HepG2 (cell line): ENCODE measurements around the gene PLCB1. TPM values are rescaled to one million over a fixed set of nuclear protein-coding genes. Genes with fewer than 3 reads are reported as not detected.

Source experiments
- ARID5B ChIP-seq: IDR thresholded peaks from 2 replicates; pipeline ENCODE4 v1.4.0; 2020; ENCODE audit warnings: mild to moderate bottlenecking, missing genetic modification reagents
- FOXA3 ChIP-seq: IDR thresholded peaks from 2 replicates; pipeline ENCODE4 v1.6.1; 2016; ENCODE audit warnings: missing genetic modification reagents, missing compliant biosample characterization
- FOXP4 ChIP-seq: sonication (generic); formaldehyde crosslinking; IDR thresholded peaks from 2 replicates; pipeline ENCODE4 v1.4.0; 2020; ENCODE audit warnings: missing genetic modification reagents
- GATAD2A ChIP-seq: IDR thresholded peaks from 2 replicates; pipeline ENCODE4 v1.6.1; 2016
- HMG20A ChIP-seq: IDR thresholded peaks from 2 replicates; pipeline ENCODE4 v1.6.1; 2016; ENCODE audit warnings: borderline replicate concordance
- NBN ChIP-seq: fragments of 450-650 bp; conservative IDR thresholded peaks from 2 replicates; pipeline ENCODE4 v1.6.1; 2017
- NFIC ChIP-seq: IDR thresholded peaks from 2 replicates; pipeline ENCODE4 v1.6.1; 2012; ENCODE audit warnings: mild to moderate bottlenecking, low read length, inconsistent platforms
- NR2F6 ChIP-seq, 2 experiments: IDR thresholded peaks; 2 replicates each; pipeline ENCODE4 v1.6.1; 2016; ENCODE audit warnings: antibody characterized with exemption in 1 of 2, mild to moderate bottlenecking in 1 of 2
- POGZ ChIP-seq: sonication (generic); formaldehyde crosslinking; IDR thresholded peaks from 2 replicates; pipeline ENCODE4 v1.4.0; 2020; ENCODE audit warnings: mild to moderate bottlenecking, missing genetic modification reagents
- SOX5 ChIP-seq: IDR thresholded peaks from 2 replicates; pipeline ENCODE4 v1.6.1; 2016; ENCODE audit warnings: borderline replicate concordance
- polyA plus RNA-seq, 8 experiments: library from polyadenylated mRNA; depleted of rRNA in 3 of 8; stranded (reverse) in 7 of 8; unstranded in 1 of 8; fragments of >200 nt; fragmentation: Illumina TruSeq in 4 of 8; extraction: Trizol in 4 of 8; gene quantifications; 2 replicates each; pipeline versions ENCODE4 v1.2.1 to v1.2.3, GENCODE V29; 2011 to 2016; ENCODE audit warnings: low read depth in 4 of 8, missing spikeins in 1 of 8, mixed read lengths in 1 of 8; ENCODE audit not compliant: insufficient read depth in 1 of 8
- total RNA-seq, 5 experiments: library from RNA; depleted of rRNA; stranded (reverse); fragments of >200 nt; fragmentation: Illumina TruSeq; extraction: Trizol; gene quantifications; 2 replicates each; pipeline ENCODE4 v1.2.3, GENCODE V29; 2016; ENCODE audit warnings: low read depth in 1 of 5

The PLCB1 gene
- total and polyA plus RNA-seq, 2 of the 13 experiments (the other 11 are each of a cell fraction or from before 2014, with no cell fraction given) = 42.4 to 55.9 TPM

GRCh38 chr20:8209061-8209460 is 77.0 kb downstream of the PLCB1 start (continued):
- TF ChIP-seq FOXA3 = peak; percentile 52; the same call in 1 of the 2 replicates
- no peak for TF ChIP-seq NBN
- TF ChIP-seq HMG20A (CRISPR knock-in tag) = peak; percentile 61
- TF ChIP-seq NFIC = peak; percentile 38; the same call in 1 of the 2 replicates
- peak; percentile 81; the same call in 1 of the 2 replicates for TF ChIP-seq SOX5
- TF ChIP-seq ARID5B = peak; percentile 55; the same call in 1 of the 2 replicates
- TF ChIP-seq POGZ = 0 out of 2 replicates have a peak, but pooled peaks have one; percentile 12
- peak; percentile 65 for TF ChIP-seq GATAD2A (CRISPR knock-in tag)
- TF ChIP-seq FOXP4 (CRISPR knock-in tag) = peak; percentile 59; the same call in 1 of the 2 replicates
- TF ChIP-seq NR2F6 (IDR thresholded peaks at IDR 0.05) = peak; percentile 54; the same call in 1 of the 2 replicates
- TF ChIP-seq NR2F6 (CRISPR knock-in tag; IDR thresholded peaks at IDR 0.05) = 0 out of 2 replicates have a peak, but pooled peaks have one; percentile 7
- TF ChIP-seq, all 625 proteins: peak for 20
